Mesothelial cell of epicardium (in vitro differentiated cells): Measurements from ENCODE around the gene CALHM4. TPM values are rescaled to one million over a fixed set of nuclear protein-coding genes. Genes with fewer than 3 reads are reported as not detected.
"Not testable (repeated sequence)": the region's sequence is repeated elsewhere in the genome, so short reads cannot be mapped to it uniquely, and the experiment has no call there.

Experiments used
- DNase-seq, 2 experiments: peaks; one replicate each; pipeline ENCODE4 v3.0.0; 2021; ENCODE audit warnings: low spot score in 2 of 2; ENCODE audit not compliant: unreplicated experiment in 2 of 2
- H3K27ac Mint-ChIP-seq: 2 replicates; pipeline ENCODE4 v1.8.0; 2021; ENCODE audit warnings: mixed read lengths
- H3K27me3 Mint-ChIP-seq: 2 replicates; pipeline ENCODE4 v1.8.0; 2021; ENCODE audit warnings: low read depth, mixed read lengths
- H3K36me3 Mint-ChIP-seq: 2 replicates; pipeline ENCODE4 v1.8.0; 2021; ENCODE audit warnings: mixed read lengths
- H3K4me1 Mint-ChIP-seq: 2 replicates; pipeline ENCODE4 v1.8.0; 2021; ENCODE audit warnings: mixed read lengths
- H3K4me3 Mint-ChIP-seq: 2 replicates; pipeline ENCODE4 v1.8.0; 2021; ENCODE audit warnings: mild to moderate bottlenecking, moderate library complexity, mixed read lengths
- H3K9me3 Mint-ChIP-seq: 2 replicates; pipeline ENCODE4 v1.8.0; 2021; ENCODE audit warnings: mixed read lengths
- total RNA-seq: library from RNA; stranded (reverse); gene quantifications from 3 replicates; pipeline ENCODE4 v1.2.1, GENCODE V29; 2021
- TF ChIP-seq, protein P1 (sequence below): fragments of 200-600 bp; sonication (generic); IDR thresholded peaks from one replicate; pipeline ENCODE4 v1.5.0; 2021; ENCODE audit warnings: antibody characterized with exemption; ENCODE audit not compliant: unreplicated experiment

The CALHM4 gene
- total RNA-seq, 1 donor from 2014 or later = not detected

DNA sequence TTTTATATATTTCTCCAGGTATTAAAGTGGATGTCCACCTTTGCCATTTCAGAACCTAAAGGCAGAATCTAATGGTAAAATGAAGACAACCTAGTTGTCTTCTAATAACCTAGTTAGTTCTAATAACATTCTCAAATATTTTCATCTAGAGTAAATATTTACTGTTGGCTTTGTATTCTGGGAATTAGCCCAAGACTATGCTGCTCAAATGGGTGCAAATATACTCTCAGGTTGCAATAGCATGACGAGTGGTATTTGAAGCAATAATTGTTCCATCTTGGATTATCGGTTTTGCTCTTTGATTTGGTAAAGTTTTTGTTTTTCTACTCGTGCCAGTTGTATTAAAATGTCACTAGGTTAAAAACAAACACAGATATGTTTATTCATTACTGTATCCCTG, 41.7 kb downstream of the CALHM4 start:
- Mint-ChIP-seq H3K9me3 (no peaks in the 10 kb centered on the region), H3K4me1 (no peaks in the 10 kb centered on the region), H3K36me3 (peaks cover 26% of the 10 kb centered on the region), H3K27ac (no peak overlapping the region), H3K4me3 (no peak overlapping the region), H3K27me3 (no peaks in the 10 kb centered on the region)
- TF ChIP-seq, protein P1, sequence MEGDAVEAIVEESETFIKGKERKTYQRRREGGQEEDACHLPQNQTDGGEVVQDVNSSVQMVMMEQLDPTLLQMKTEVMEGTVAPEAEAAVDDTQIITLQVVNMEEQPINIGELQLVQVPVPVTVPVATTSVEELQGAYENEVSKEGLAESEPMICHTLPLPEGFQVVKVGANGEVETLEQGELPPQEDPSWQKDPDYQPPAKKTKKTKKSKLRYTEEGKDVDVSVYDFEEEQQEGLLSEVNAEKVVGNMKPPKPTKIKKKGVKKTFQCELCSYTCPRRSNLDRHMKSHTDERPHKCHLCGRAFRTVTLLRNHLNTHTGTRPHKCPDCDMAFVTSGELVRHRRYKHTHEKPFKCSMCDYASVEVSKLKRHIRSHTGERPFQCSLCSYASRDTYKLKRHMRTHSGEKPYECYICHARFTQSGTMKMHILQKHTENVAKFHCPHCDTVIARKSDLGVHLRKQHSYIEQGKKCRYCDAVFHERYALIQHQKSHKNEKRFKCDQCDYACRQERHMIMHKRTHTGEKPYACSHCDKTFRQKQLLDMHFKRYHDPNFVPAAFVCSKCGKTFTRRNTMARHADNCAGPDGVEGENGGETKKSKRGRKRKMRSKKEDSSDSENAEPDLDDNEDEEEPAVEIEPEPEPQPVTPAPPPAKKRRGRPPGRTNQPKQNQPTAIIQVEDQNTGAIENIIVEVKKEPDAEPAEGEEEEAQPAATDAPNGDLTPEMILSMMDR = no peak
- DNase-seq = no peak

DNA sequence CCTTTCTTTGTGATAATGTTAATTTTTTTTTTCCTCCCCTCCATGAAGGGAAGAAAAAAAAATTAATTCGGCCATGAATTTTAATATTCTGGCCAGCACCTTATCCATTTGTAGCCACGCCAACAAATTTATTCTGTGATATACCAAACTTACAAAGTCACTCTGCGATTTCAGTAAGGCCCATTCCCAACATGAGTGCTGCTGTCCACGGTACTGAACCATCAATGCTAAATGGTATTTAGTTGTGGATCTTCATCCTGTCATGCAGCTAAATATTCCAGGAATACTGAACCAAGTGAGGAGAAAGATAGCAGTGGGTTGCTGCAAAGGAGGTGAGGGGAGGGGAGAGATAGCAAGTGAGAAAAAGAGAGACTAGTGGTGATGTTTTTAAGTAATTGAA, 43.3 kb downstream of the CALHM4 start:
- TF ChIP-seq, protein P1 = no peak
- DNase-seq = no peak
- H3K9me3 Mint-ChIP-seq = no peaks in the 10 kb centered on the region

DNA sequence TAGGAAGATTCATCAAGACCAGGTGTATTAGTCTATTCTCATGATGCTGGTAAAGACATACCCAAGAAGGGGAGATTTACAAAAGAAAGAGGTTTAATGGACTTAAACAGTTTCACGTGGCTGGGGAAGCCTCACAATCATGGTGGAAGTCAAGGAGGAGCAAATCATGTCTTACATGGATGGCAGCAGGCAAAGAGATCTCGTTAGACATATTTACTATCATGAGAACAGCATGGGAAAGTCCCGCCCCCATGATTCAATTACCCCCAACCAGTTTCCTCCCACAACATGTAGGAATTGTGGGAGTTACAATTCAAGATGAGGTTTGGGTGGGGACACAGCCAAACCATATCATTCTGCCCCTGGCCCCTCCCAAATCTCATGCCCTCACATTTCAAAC, 50.4 kb downstream of the CALHM4 start:
- not testable (repeated sequence) for H3K36me3 Mint-ChIP-seq, H3K4me3 Mint-ChIP-seq, H3K4me1 Mint-ChIP-seq, DNase-seq, H3K27ac Mint-ChIP-seq, H3K27me3 Mint-ChIP-seq
- peaks cover 21% of the 10 kb centered on the region for H3K9me3 Mint-ChIP-seq

More for the DNA sequence above, 43.3 kb downstream of the CALHM4 start:
- no peak overlapping the region for H3K4me3 Mint-ChIP-seq
- no peaks in the 10 kb centered on the region for H3K4me1 Mint-ChIP-seq
- H3K27me3 Mint-ChIP-seq = no peaks in the 10 kb centered on the region
- no peak overlapping the region for H3K27ac Mint-ChIP-seq
- H3K36me3 Mint-ChIP-seq = peaks cover 22% of the 10 kb centered on the region

DNA sequence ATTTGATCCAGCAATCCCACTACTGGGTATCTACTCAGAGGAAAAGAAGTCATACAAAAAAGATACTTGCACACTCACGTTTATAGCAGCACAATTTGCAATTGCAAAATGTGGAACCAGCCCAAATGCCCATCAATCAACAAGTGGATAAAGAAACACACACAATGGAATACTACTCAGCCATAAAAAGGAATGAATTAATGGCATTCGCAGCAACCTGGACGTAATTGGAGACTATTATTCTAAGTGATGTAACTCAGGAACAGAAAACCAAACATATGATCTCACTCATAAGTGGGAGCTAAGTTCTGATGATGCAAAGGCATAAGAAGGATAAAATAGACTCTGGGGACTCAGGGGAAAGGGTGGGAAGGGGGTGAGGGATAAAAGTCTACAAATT, 51.3 kb downstream of the CALHM4 start:
- not testable (repeated sequence) for H3K4me1 Mint-ChIP-seq, DNase-seq, H3K27ac Mint-ChIP-seq, H3K27me3 Mint-ChIP-seq, H3K4me3 Mint-ChIP-seq, H3K36me3 Mint-ChIP-seq
- H3K9me3 Mint-ChIP-seq = peaks cover 21% of the 10 kb centered on the region

DNA sequence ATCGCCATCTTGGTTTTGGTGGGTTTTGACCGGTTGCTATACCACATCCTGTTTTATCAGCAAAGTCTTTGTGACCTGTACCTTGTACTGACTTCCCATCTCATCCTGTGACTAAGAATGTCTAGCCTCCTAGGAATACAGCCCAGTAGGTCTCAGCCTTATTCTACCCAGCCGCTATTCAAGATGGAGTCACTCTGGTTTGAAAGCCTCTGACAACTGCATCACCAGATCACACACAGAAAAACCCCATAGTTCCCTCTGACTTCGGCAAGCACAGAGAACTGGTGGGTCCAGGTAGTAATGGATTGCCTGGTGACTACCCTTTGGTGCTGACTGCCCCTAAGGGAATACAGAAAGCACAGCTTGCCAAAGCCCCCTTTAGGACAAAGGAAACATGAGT, 52.4 kb downstream of the CALHM4 start:
- H3K36me3 Mint-ChIP-seq = peaks cover 8% of the 10 kb centered on the region
- no peak overlapping the region for H3K4me3 Mint-ChIP-seq
- no peak for DNase-seq
- H3K4me1 Mint-ChIP-seq = no peaks in the 10 kb centered on the region
- TF ChIP-seq, protein P1 = no peak
- peaks cover 21% of the 10 kb centered on the region for H3K9me3 Mint-ChIP-seq
- no peak overlapping the region for H3K27ac Mint-ChIP-seq
- H3K27me3 Mint-ChIP-seq = peaks cover 7% of the 10 kb centered on the region

Other genes starting within 250 kb of the CALHM4 start
- 69.6 to 73.3 TPM (median 70.7 TPM) in 3 replicates for gene DSE, start 182.8 kb upstream of the CALHM4 start, total RNA-seq
- 2.2 to 2.4 TPM (median 2.4 TPM) in 3 replicates for gene CALHM6, start 92.4 kb upstream of the CALHM4 start, total RNA-seq
- 1.4 to 1.7 TPM (median 1.6 TPM) in 3 replicates for gene CALHM5, start 42.1 kb upstream of the CALHM4 start, total RNA-seq
- gene TRAPPC3L, start 8.1 kb upstream of the CALHM4 start, total RNA-seq = 1.7 to 2.3 TPM (median 2.1 TPM) in 3 replicates
- 34.4 to 37.6 TPM (median 37.0 TPM) in 3 replicates for gene RWDD1, start 17.8 kb downstream of the CALHM4 start, total RNA-seq
- 0.78 to 1.2 TPM (median 0.89 TPM) in 3 replicates for gene RSPH4A, start 62.7 kb downstream of the CALHM4 start, total RNA-seq
- gene ZUP1, start 115.0 kb downstream of the CALHM4 start, total RNA-seq = 13.0 to 13.9 TPM (median 13.1 TPM) in 3 replicates
- 28.1 to 32.2 TPM (median 29.5 TPM) in 3 replicates for gene KPNA5, start 127.5 kb downstream of the CALHM4 start, total RNA-seq
- 1.1 to 1.9 TPM (median 1.7 TPM) in 3 replicates for gene FAM162B, start 212.0 kb downstream of the CALHM4 start, total RNA-seq